T-cell (primary cell): ENCODE results near the gene C1QL1. TPM values are rescaled to one million over a fixed set of nuclear protein-coding genes. Genes with fewer than 3 reads are reported as not detected.

Source experiments
- ATAC-seq, 4 experiments: fragments of 200-7000 bp in 3 of 4; fragments of 150-1000 bp in 1 of 4; cut with Tn5 transposase; replicated peaks in 1 of 4; 1 replicate in 3 of 4; 2 replicates in 1 of 4; pipeline ENCODE4 v1.10.0; 2021; ENCODE audit warnings: moderate library complexity in 3 of 4, mild to moderate bottlenecking in 2 of 4, moderate number of reproducible peaks in 1 of 4
- CTCF ChIA-PET, 2 donors: fragments of 300-600 bp; sonication (Branson Sonifier 250); formaldehyde crosslinking; loops; one replicate each; lab custom pipeline; 2022; ENCODE audit warnings: antibody characterized with exemption in 2 of 2; lab: Charles Lee
- POLR2A ChIA-PET, 2 donors: fragments of 300-600 bp; sonication (Branson Sonifier 250); formaldehyde crosslinking; loops; one replicate each; lab custom pipeline; 2022; ENCODE audit warnings: antibody characterized with exemption in 2 of 2; lab: Charles Lee
- DNase-seq, 35 experiments: peaks; one replicate each; pipeline versions ENCODE4 v3.0.0 to v3.0.0-alpha.2; 2013 to 2023
- H3K27ac ChIP-seq: one replicate; pipeline ENCODE4 v1.5.1; 2013; ENCODE audit warnings: low read length
- H3K27me3 ChIP-seq, 2 experiments: replicated peaks in 1 of 2; 1 replicate in 1 of 2; 2 replicates in 1 of 2; pipeline versions ENCODE4 v1.6.1 to v1.7.0; 2013; ENCODE audit warnings: low read length in 1 of 2, mixed read lengths in 1 of 2; ENCODE audit not compliant: control insufficient read depth in 2 of 2, insufficient read depth in 2 of 2; ENCODE audit errors: extremely low read depth in 1 of 2
- H3K36me3 ChIP-seq, 2 donors: 1 replicate in 1 of 2; 2 replicates in 1 of 2; pipeline versions ENCODE4 v1.6.1 to v1.7.0; 2013; ENCODE audit warnings: low read length in 1 of 2; ENCODE audit not compliant: control insufficient read depth in 2 of 2, insufficient read depth in 1 of 2; ENCODE audit errors: extremely low read depth in 1 of 2
- H3K4me1 ChIP-seq, 2 experiments: 1 replicate in 1 of 2; 2 replicates in 1 of 2; pipeline versions ENCODE4 v1.6.1 to v1.7.0; 2013; ENCODE audit warnings: low read length in 2 of 2, mixed read lengths in 1 of 2; ENCODE audit not compliant: insufficient read depth in 2 of 2, control insufficient read depth in 1 of 2; ENCODE audit errors: extremely low read depth in 1 of 2
- H3K4me3 ChIP-seq, 2 donors: 1 replicate in 1 of 2; 2 replicates in 1 of 2; pipeline versions ENCODE4 v1.5.1 to v1.7.0; 2013; ENCODE audit warnings: mild to moderate bottlenecking in 2 of 2, low read length in 1 of 2, moderate library complexity in 1 of 2; ENCODE audit not compliant: control insufficient read depth in 1 of 2; ENCODE audit errors: extremely low read depth in 1 of 2
- H3K9me3 ChIP-seq: 2 replicates; pipeline ENCODE4 v1.7.0; 2013
- H3K27ac Mint-ChIP-seq, 2 donors: one replicate each; pipeline ENCODE4 v1.8.0; 2020 to 2021; ENCODE audit warnings: mild to moderate bottlenecking in 2 of 2, mixed read lengths in 2 of 2
- H3K27me3 Mint-ChIP-seq, 2 donors: one replicate each; pipeline ENCODE4 v1.8.0; 2021 to 2022; ENCODE audit warnings: mixed read lengths in 2 of 2
- H3K36me3 Mint-ChIP-seq: one replicate; pipeline ENCODE4 v1.8.0; 2021; ENCODE audit warnings: mixed read lengths
- H3K4me1 Mint-ChIP-seq, 3 donors: one replicate each; pipeline ENCODE4 v1.8.0; 2020 to 2022; ENCODE audit warnings: mixed read lengths in 3 of 3, mild to moderate bottlenecking in 1 of 3
- H3K4me3 Mint-ChIP-seq, 3 donors: one replicate each; pipeline ENCODE4 v1.8.0; 2020 to 2022; ENCODE audit warnings: mild to moderate bottlenecking in 3 of 3, mixed read lengths in 3 of 3, moderate library complexity in 3 of 3
- H3K9me3 Mint-ChIP-seq, 3 donors: one replicate each; pipeline ENCODE4 v1.8.0; 2020 to 2022; ENCODE audit warnings: mixed read lengths in 3 of 3
- WGBS: methylation state at CpG from one replicate; pipeline ENCODE4 v1.1.5; 2013; ENCODE audit warnings: missing lambda C conversion rate; ENCODE audit not compliant: insufficient coverage; 5-methylcytosine and 5-hydroxymethylcytosine counted together
- total RNA-seq, 35 experiments: library from RNA in 6 of 35; stranded (reverse) in 6 of 35; fragments of 120-200 nt in 1 of 35; gene quantifications; one replicate each; pipeline versions ENCODE4 v1.2.1 to v1.2.4 and lab custom pipeline; 2013 to 2026

Gene C1QL1
- total RNA-seq, 5 donors from 2014 or later (not counting 1 experiment from before 2014, with no cell fraction given) = not detected

DNA sequence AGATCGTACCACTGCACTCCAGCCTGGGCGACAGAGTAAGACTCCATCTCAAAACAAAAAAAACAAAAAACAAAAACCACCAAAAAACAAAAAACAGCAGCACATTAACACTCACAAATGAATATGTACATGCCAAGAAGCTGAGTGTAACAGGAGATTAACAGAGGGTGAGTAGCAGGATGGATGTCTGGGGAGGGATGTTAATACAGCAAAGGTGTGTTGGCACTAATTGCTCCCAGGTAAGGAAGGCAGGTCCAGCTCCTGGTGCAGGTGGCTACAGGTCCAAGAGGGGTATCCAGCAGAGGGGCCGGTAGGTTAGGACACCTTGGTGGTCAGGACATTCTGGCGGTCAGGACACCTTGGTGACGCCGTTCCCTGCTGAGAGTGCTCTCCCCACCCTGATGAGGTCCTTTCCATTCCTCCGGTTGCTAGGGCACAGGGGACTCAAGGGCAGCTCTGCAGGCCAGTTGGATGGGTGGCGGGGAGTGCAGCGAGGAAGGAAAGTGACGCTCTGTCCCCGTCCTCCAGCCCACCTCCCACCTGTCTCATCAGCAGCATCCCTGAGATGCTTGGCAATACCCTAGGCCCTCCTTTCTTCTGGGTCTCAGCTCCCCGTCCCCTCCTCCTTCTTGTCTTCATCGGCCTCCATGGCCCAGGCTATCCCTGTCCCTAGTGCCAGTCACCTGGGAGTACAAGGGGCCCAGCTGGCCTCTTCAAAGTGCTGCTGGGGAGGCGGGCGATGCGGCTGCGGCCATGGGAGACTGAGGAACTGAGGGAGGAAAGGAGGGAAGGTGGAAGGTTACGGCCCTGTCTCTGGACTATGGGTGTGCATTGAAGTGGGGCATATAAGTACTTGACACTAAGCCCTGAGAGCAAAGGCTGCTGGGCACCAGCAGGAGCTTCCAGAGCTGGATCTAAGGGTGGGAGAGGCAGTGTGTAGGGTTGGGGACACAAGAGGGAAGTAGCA lies 42.1 kb downstream of the C1QL1 start:
- CTCF ChIA-PET = no interaction called here
- POLR2A ChIA-PET = interaction anchor here in 1 of 2 donors (0.8 kb wide), 1 partner anchor 958 kb away, joined by 3 read pairs; no protein-coding TSS in a partner anchor

DNA sequence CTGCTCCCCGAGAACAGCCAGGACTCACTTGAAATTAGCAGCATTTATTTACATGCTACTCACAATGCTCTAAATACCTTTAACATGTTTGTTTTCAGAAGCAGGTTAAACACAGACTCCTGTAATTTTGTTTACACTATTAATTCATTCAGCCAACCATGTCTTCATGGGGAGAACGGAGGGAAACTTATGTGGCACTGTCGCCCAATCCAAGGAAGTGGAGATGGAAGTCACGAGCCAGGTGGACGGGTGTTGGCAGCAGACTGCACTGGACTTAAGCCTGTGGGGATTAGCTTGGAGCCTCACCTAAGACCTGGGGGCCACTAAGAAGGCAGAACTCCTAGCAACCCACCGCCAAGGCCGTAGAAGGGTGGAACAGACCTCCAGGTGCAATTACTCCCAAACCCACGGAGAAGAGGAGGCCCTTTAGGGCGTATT lies 44.0 kb downstream of the C1QL1 start:
- no peaks in the 10 kb centered on the region for H3K9me3 ChIP-seq
- 97% methylated on average over 7 of the region's 9 CpGs for WGBS
- Mint-ChIP-seq H3K4me3 (no peak overlapping the region), H3K27ac (no peak overlapping the region), H3K36me3 (no peaks in the 10 kb centered on the region), H3K9me3 (no peaks in the 10 kb centered on the region), H3K4me1 (no peaks in the 10 kb centered on the region), H3K27me3 (peaks cover 9 to 28% of the 10 kb centered on the region in 2 donors)
- ATAC-seq (no peak), DNase-seq (no peak)
- POLR2A ChIA-PET = no interaction called here
- peaks cover 0 to 35% of the 10 kb centered on the region in 2 experiments for H3K27me3 ChIP-seq
- no peak overlapping the region for H3K27ac ChIP-seq
- H3K4me3 ChIP-seq = no peak overlapping the region
- H3K4me1 ChIP-seq = no peaks in the 10 kb centered on the region
- H3K36me3 ChIP-seq = no peaks in the 10 kb centered on the region
- CTCF ChIA-PET = no interaction called here

More for the DNA sequence above, 42.1 kb downstream of the C1QL1 start:
- H3K9me3 Mint-ChIP-seq = no peaks in the 10 kb centered on the region
- no peak overlapping the region for H3K27ac Mint-ChIP-seq
- no peak overlapping the region for H3K4me3 Mint-ChIP-seq
- ATAC-seq (no peak), DNase-seq (no peak)
- WGBS = 99% methylated on average over 14 of the region's 18 CpGs
- no peaks in the 10 kb centered on the region for H3K9me3 ChIP-seq
- no peaks in the 10 kb centered on the region for H3K36me3 Mint-ChIP-seq
- H3K27me3 Mint-ChIP-seq = peaks cover 6 to 18% of the 10 kb centered on the region in 2 donors
- H3K4me1 Mint-ChIP-seq = no peaks in the 10 kb centered on the region
- no peaks in the 10 kb centered on the region for H3K36me3 ChIP-seq
- no peak overlapping the region for H3K27ac ChIP-seq
- peaks cover 0 to 21% of the 10 kb centered on the region in 2 experiments for H3K27me3 ChIP-seq
- no peaks in the 10 kb centered on the region for H3K4me1 ChIP-seq
- no peak overlapping the region for H3K4me3 ChIP-seq

DNA sequence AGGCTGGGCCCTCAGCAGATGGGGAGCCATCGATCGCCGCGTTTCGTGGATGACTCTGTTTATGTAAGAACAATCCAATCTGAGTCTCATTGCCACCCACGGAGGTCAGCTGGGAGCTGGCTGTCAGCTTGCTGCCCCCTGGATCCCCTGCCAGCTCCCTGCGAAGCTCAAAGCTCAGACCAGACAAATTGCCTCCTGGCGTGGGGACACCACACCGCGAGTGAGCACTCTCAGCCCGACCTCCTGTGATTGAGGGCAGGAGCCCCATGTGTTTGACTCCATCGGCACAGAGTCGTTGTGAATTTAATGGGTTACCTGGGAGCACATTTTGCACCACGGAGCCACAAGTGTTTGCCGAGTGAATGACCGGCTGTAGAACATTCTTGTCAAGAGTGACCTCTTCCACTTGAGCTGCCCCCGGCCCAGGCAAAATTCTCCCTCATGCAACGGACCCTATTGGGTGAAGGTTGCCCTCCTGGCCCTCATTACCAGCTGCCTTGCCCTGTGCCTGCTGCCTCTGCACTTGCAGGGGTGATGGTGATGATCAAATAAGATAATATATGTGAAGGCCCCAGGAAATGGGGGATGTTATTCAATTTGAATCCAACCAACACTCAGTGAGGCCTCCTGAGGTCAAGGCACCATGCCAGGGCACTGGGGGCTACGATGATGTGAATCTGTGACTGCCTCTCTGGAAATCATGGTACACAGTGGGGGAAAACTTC lies 45.2 kb downstream of the C1QL1 start:
- 84% methylated on average over 18 of the region's 19 CpGs for WGBS
- no peak overlapping the region for H3K27ac ChIP-seq
- POLR2A ChIA-PET = no interaction called here
- no peak overlapping the region for H3K27ac Mint-ChIP-seq
- H3K9me3 ChIP-seq = no peaks in the 10 kb centered on the region
- H3K36me3 Mint-ChIP-seq = no peaks in the 10 kb centered on the region
- no peaks in the 10 kb centered on the region for H3K4me1 ChIP-seq
- CTCF ChIA-PET = no interaction called here
- H3K36me3 ChIP-seq = no peaks in the 10 kb centered on the region
- H3K27me3 ChIP-seq = peaks cover 0 to 35% of the 10 kb centered on the region in 2 experiments
- no peak overlapping the region for H3K4me3 ChIP-seq
- ATAC-seq (no peak), DNase-seq (no peak)
- H3K4me3 Mint-ChIP-seq = no peak overlapping the region
- H3K9me3 Mint-ChIP-seq = no peaks in the 10 kb centered on the region
- H3K27me3 Mint-ChIP-seq = peaks cover 9 to 28% of the 10 kb centered on the region in 2 donors
- H3K4me1 Mint-ChIP-seq = no peaks in the 10 kb centered on the region

DNA sequence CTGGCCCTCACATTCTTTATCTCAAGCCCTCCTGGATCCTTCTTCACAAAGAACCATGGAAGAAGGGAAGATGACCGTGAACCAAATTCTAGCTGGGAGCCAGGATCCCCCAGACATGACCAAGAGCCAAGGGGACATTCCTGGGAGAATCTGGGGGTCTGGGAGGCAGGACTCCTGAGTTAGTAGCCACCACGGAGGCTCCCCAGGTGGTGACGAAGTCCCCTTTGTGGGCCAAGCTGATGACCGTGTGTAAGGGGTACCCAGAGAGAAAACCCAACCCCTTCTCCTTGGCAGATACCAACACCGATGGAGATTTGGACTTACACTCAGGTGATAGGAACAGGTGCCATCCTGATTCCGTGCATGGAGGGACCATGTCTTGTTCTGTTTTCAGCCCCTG lies 46.0 kb downstream of the C1QL1 start:
- Histone ChIP-seq H3K27me3 (peaks cover 0 to 39% of the 10 kb centered on the region in 2 experiments), H3K4me1 (no peaks in the 10 kb centered on the region), H3K27ac (no peak overlapping the region), H3K36me3 (no peaks in the 10 kb centered on the region), H3K4me3 (no peak overlapping the region), H3K9me3 (no peaks in the 10 kb centered on the region)
- H3K4me1 Mint-ChIP-seq = no peaks in the 10 kb centered on the region
- H3K27me3 Mint-ChIP-seq = peaks cover 9 to 31% of the 10 kb centered on the region in 2 donors
- ATAC-seq = no peak
- no peak overlapping the region for H3K4me3 Mint-ChIP-seq
- no peak for DNase-seq
- 94% methylated on average over 3 of the region's 6 CpGs for WGBS
- H3K9me3 Mint-ChIP-seq = no peaks in the 10 kb centered on the region
- H3K27ac Mint-ChIP-seq = no peak overlapping the region
- ChIA-PET POLR2A (no interaction called here), CTCF (no interaction called here)
- no peaks in the 10 kb centered on the region for H3K36me3 Mint-ChIP-seq

DNA sequence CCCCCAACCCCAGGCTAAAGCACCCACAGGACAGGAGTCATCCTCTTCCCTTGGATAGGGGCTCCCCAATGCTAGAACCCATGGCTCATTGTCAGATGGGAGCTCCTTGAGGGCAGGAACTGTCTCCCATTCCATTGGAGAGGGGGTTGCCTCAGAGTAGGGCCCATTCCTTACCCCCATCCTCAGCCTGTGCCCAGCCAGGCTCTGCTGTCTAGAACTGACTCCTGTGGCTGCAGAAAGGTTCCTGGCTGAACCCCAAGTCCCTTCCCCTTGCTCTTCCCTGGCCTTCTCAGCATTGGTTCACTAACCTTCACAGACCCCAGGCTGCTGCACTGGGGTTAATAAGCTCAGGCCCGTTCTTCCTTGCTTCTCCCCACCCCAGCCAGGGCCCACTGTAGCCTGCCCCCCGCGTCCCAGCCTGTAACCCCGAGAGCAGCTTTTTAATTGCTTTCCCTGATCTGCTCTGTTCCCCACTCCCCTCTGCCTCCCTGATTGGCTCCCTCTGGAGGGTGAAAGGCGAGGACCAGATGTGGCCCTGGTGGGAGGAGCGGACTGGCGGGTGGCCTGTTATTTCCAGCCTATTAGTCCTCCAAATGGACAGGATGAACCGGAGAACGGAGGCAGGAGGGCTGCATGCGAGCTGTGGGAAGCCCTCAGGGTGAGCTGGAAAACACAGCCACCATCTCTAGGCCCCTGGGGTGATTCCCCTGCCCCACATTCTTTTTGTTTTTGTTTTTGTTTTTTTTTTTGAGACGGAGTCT lies 46.8 kb downstream of the C1QL1 start:
- H3K4me1 ChIP-seq = no peaks in the 10 kb centered on the region
- H3K27ac ChIP-seq = no peak overlapping the region
- H3K27me3 ChIP-seq = peaks cover 0 to 46% of the 10 kb centered on the region in 2 experiments
- ChIA-PET POLR2A (no interaction called here), CTCF (interaction anchor here (0.6 to 0.9 kb wide), 4 partner anchors 68 to 632 kb away, joined by 3 to 5 read pairs (median 4); no protein-coding TSS in a partner anchor)
- no peak for ATAC-seq
- H3K4me3 ChIP-seq = no peak overlapping the region
- Mint-ChIP-seq H3K9me3 (no peaks in the 10 kb centered on the region), H3K27me3 (peaks cover 13 to 31% of the 10 kb centered on the region in 2 donors), H3K36me3 (no peaks in the 10 kb centered on the region), H3K4me3 (no peak overlapping the region), H3K4me1 (no peaks in the 10 kb centered on the region), H3K27ac (no peak overlapping the region)
- H3K36me3 ChIP-seq = no peaks in the 10 kb centered on the region
- no peaks in the 10 kb centered on the region for H3K9me3 ChIP-seq
- DNase-seq = no peak
- 78% methylated on average over 7 of the region's 11 CpGs for WGBS

DNA sequence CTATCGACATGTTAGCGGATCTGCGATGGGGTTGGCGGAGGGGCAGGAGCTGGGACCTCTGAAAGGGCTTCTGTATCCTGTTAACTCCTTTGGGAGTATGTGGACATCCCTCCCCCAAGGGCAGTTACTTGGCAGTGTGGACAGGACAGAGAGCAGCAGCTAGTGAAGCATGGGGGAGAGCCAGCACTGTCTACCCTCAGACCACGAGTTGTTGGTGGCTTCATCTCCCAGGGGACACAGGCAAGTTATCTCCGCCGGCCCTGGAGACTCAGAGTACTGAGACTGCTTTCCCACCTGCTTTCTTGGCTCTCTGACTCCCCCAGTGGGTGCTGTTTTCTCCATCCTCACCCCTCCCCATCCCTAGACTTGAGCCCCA lies 47.5 kb downstream of the C1QL1 start:
- Histone ChIP-seq H3K27me3 (peaks cover 0 to 50% of the 10 kb centered on the region in 2 experiments), H3K9me3 (no peaks in the 10 kb centered on the region), H3K4me1 (no peaks in the 10 kb centered on the region), H3K36me3 (no peaks in the 10 kb centered on the region), H3K4me3 (no peak overlapping the region), H3K27ac (no peak overlapping the region)
- H3K9me3 Mint-ChIP-seq = no peaks in the 10 kb centered on the region
- H3K4me3 Mint-ChIP-seq = no peak overlapping the region
- no peak overlapping the region for H3K27ac Mint-ChIP-seq
- no peaks in the 10 kb centered on the region for H3K36me3 Mint-ChIP-seq
- H3K4me1 Mint-ChIP-seq = no peaks in the 10 kb centered on the region
- ChIA-PET CTCF (interaction anchor here (0.7 to 1.0 kb wide), 3 partner anchors 69 to 631 kb away, joined by 3 to 5 read pairs (median 3); no protein-coding TSS in a partner anchor), POLR2A (no interaction called here)
- no peak for DNase-seq
- H3K27me3 Mint-ChIP-seq = peaks cover 13 to 31% of the 10 kb centered on the region in 2 donors
- WGBS = 49% methylated on average over 3 of the region's 7 CpGs
- no peak for ATAC-seq
